Loucy (cell line): ENCODE measurements around the gene ZNF362.

ENCODE experiments used
- H2AFZ ChIP-seq: fragments of 200-600 bp; sonication (generic); 2 replicates; pipeline ENCODE4 v1.6.0; 2016; ENCODE audit warnings: antibody characterized with exemption, mild to moderate bottlenecking, low read length, moderate library complexity
- H3F3A ChIP-seq: fragments of 200-600 bp; 2 replicates; pipeline ENCODE4 v1.6.0; 2016; ENCODE audit warnings: antibody characterized with exemption, low read depth, mild to moderate bottlenecking
- H3K27me3 ChIP-seq: fragments of 200-600 bp; sonication (generic); 2 replicates; pipeline ENCODE4 v1.6.1; 2014; ENCODE audit warnings: low read length, mild to moderate bottlenecking; ENCODE audit not compliant: insufficient read depth, poor library complexity, severe bottlenecking
- H3K36me3 ChIP-seq: fragments of 200-600 bp; sonication (generic); 2 replicates; pipeline ENCODE4 v1.6.1; 2016; ENCODE audit warnings: low read length; ENCODE audit not compliant: insufficient read depth
- H3K4me1 ChIP-seq: fragments of 200-600 bp; sonication (generic); 2 replicates; pipeline ENCODE4 v1.5.1; 2014; ENCODE audit warnings: low read length, mild to moderate bottlenecking; ENCODE audit not compliant: insufficient read depth, poor library complexity, severe bottlenecking
- H3K4me2 ChIP-seq: fragments of 200-600 bp; sonication (generic); 2 replicates; pipeline ENCODE4 v1.6.0; 2014; ENCODE audit warnings: antibody characterized with exemption, low read length, low read depth, mild to moderate bottlenecking; ENCODE audit not compliant: poor library complexity, severe bottlenecking
- H3K4me3 ChIP-seq: fragments of 200-600 bp; sonication (generic); 2 replicates; pipeline ENCODE4 v1.5.1; 2014; ENCODE audit warnings: low read length, mild to moderate bottlenecking, mixed read lengths; ENCODE audit not compliant: poor library complexity, severe bottlenecking
- H3K79me2 ChIP-seq: fragments of 200-600 bp; sonication (generic); 2 replicates; pipeline ENCODE4 v1.6.1; 2014; ENCODE audit warnings: low read length; ENCODE audit not compliant: insufficient read depth
- H3K9ac ChIP-seq: fragments of 200-600 bp; sonication (generic); 2 replicates; pipeline ENCODE4 v1.6.0; 2014; ENCODE audit warnings: mild to moderate bottlenecking, low read depth, low read length, moderate library complexity; ENCODE audit not compliant: poor library complexity, severe bottlenecking
- H3K9me2 ChIP-seq: fragments of 200-600 bp; sonication (generic); replicated peaks from 2 replicates; pipeline ENCODE4 v1.6.1; 2016; ENCODE audit warnings: low read depth, low read length, mixed read lengths
- H3K9me3 ChIP-seq: fragments of 200-600 bp; sonication (generic); 2 replicates; pipeline ENCODE4 v1.6.1; 2014; ENCODE audit warnings: mild to moderate bottlenecking, antibody characterized with exemption, low read length, low read depth; ENCODE audit not compliant: insufficient read depth
- H4K20me1 ChIP-seq: fragments of 200-600 bp; sonication (generic); 2 replicates; pipeline ENCODE4 v1.6.0; 2014; ENCODE audit warnings: antibody characterized with exemption, low read length, mild to moderate bottlenecking; ENCODE audit not compliant: insufficient read depth, poor library complexity, severe bottlenecking
- EZH2phosphoT487 ChIP-seq: fragments of 200-600 bp; IDR thresholded peaks from 2 replicates; pipeline ENCODE4 v1.6.1; 2018; ENCODE audit warnings: antibody characterized with exemption, mild to moderate bottlenecking, moderate library complexity, borderline replicate concordance
- TF ChIP-seq, protein P1 (sequence below): fragments of 200-600 bp; sonication (generic); conservative IDR thresholded peaks from 2 replicates; pipeline ENCODE4 v1.5.1; 2014; ENCODE audit warnings: mild to moderate bottlenecking, antibody characterized with exemption, low read length

The ZNF362 gene

DNA sequence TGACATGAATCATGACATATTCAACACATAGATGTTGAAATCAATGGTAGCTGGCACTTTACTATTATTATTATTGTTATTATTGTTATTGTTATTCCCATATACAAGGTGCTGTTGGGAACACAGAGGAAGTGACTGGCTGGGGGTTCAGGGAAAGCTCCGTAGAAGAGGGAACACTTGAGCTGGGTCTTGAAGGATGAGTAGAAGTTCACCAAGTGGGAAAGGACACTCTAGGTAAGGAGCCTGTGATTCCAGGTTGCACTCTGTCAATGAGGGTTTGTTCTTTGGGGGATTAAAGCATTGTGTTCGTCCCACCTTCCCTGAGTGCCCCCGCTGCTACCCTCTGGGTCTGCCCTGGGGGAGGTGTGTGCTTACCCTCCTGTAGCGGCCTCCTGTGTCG, 14.1 kb downstream of the ZNF362 start:
- Histone ChIP-seq H3K79me2 (peaks cover 6% of the 10 kb centered on the region; the same call in 1 of the 2 replicates), H3K36me3 (peaks cover 4% of the 10 kb centered on the region; the same call in 1 of the 2 replicates)

DNA sequence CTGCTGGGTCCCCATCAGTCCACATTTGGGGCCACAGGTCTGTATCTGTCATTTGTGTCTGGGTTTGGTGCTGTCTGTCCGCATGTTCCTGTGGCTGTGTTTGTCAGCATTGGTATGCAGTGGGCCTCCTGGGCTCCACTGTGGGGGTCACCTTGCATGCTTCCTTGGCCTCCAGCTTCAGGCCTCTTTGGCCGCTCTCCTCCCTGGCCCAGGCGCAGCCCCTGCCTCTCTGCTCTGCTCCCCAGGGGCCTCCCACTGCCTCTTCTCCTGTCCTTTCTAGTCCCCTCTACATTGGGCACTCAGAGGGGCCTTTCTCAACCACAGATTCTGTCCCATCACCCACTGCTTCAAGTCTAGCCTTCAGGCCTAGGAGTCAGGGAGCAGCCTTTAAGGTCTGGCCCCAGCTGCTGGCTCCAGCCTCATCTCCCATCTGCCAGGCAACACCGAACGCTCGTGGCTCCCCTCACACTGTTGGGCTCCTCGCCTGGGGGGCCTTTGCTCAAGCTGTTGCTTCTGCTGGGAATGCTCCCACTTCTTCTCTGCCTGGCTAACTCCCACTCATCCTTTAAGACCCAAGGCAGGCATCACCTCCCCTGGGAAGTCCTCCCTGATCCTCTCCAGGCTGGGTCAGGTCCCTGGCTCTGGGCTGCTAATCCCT, 14.6 kb downstream of the ZNF362 start:
- Histone ChIP-seq H3K9me3 (no peaks in the 10 kb centered on the region), H3K79me2 (peaks cover 6% of the 10 kb centered on the region; the same call in 1 of the 2 replicates), H3F3A (no peaks in the 10 kb centered on the region), H3K9ac (no peak overlapping the region), H3K9me2 (no peaks in the 10 kb centered on the region), H3K27me3 (no peaks in the 10 kb centered on the region), H3K4me1 (peaks cover 7% of the 10 kb centered on the region), H3K4me3 (no peak overlapping the region), H4K20me1 (no peaks in the 10 kb centered on the region), H2AFZ (no peak overlapping the region), H3K36me3 (peaks cover 4% of the 10 kb centered on the region; the same call in 1 of the 2 replicates), H3K4me2 (no peak overlapping the region)
- TF ChIP-seq, protein P1, sequence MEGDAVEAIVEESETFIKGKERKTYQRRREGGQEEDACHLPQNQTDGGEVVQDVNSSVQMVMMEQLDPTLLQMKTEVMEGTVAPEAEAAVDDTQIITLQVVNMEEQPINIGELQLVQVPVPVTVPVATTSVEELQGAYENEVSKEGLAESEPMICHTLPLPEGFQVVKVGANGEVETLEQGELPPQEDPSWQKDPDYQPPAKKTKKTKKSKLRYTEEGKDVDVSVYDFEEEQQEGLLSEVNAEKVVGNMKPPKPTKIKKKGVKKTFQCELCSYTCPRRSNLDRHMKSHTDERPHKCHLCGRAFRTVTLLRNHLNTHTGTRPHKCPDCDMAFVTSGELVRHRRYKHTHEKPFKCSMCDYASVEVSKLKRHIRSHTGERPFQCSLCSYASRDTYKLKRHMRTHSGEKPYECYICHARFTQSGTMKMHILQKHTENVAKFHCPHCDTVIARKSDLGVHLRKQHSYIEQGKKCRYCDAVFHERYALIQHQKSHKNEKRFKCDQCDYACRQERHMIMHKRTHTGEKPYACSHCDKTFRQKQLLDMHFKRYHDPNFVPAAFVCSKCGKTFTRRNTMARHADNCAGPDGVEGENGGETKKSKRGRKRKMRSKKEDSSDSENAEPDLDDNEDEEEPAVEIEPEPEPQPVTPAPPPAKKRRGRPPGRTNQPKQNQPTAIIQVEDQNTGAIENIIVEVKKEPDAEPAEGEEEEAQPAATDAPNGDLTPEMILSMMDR, result no peak
- no peak for TF ChIP-seq EZH2phosphoT487

More for the DNA sequence above, 14.1 kb downstream of the ZNF362 start:
- Histone ChIP-seq H3K9me2 (no peaks in the 10 kb centered on the region), H2AFZ (no peak overlapping the region), H3F3A (no peaks in the 10 kb centered on the region), H4K20me1 (no peaks in the 10 kb centered on the region), H3K4me1 (peaks cover 7% of the 10 kb centered on the region), H3K9ac (no peak overlapping the region), H3K4me2 (no peak overlapping the region), H3K27me3 (no peaks in the 10 kb centered on the region), H3K4me3 (no peak overlapping the region), H3K9me3 (no peaks in the 10 kb centered on the region)
- no peak for TF ChIP-seq EZH2phosphoT487
- TF ChIP-seq, protein P1, result no peak

DNA sequence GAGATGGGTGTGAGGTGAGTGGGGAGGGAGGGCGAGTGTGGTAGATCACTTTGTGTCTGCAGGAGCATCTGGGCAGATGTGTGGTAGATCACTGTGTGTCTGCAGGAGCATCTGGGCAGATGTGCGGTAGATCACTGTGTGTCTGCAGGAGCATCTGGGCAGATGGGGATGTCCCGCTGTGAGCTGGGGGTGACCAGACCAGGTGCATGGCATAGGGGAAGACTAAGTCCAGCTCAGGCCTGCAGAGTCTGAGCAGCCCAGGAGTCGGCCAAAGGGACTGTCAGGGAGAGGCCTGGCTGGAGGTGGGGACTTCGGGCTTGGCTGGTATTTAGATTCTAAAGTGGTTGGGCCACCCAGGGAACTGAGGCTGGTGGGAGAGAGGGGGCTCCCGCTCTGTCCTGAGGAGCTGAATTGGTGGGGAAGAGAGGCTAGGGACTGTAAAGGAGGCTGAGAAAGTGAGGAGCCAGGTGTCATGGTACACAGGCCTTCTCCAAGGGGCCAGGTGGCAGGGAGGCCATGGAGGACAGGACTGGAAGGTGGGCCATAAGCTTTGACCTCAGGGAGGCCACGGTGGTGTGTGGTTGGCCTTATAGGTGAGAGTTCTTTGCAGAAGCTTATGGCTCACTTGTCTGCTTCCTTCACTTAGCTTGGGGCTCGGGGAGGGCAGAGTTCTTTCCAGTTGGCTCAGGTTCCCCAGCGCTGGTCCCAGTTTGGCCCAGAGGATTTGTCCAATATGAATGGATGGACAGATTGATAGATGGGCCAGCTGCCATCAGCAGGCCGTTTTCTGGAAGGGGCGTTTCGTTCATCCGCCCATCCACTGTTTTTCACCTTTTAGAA, 15.6 kb downstream of the ZNF362 start:
- Histone ChIP-seq H4K20me1 (no peaks in the 10 kb centered on the region), H3K36me3 (peaks cover 4% of the 10 kb centered on the region; the same call in 1 of the 2 replicates), H3K9ac (no peak overlapping the region), H3K79me2 (peaks cover 6% of the 10 kb centered on the region; the same call in 1 of the 2 replicates), H3K4me2 (no peak overlapping the region), H3K9me3 (no peaks in the 10 kb centered on the region), H3K4me1 (peaks cover 7% of the 10 kb centered on the region), H3K9me2 (no peaks in the 10 kb centered on the region), H3F3A (no peaks in the 10 kb centered on the region), H2AFZ (no peak overlapping the region), H3K27me3 (no peaks in the 10 kb centered on the region), H3K4me3 (no peak overlapping the region)
- TF ChIP-seq EZH2phosphoT487, result no peak
- TF ChIP-seq, protein P1, result no peak
